ENCODE measurements around the gene TNPO3. TPM values are rescaled to one million over a fixed set of nuclear protein-coding genes. Genes with fewer than 3 reads are reported as not detected.
A peak's percentile ranks its signal among the peaks of the same experiment; 100 is the strongest.

The TNPO3 gene
- total and polyA plus RNA-seq, 4 donors: 41.6 to 56.8 (median 44.7) TPM

DNA sequence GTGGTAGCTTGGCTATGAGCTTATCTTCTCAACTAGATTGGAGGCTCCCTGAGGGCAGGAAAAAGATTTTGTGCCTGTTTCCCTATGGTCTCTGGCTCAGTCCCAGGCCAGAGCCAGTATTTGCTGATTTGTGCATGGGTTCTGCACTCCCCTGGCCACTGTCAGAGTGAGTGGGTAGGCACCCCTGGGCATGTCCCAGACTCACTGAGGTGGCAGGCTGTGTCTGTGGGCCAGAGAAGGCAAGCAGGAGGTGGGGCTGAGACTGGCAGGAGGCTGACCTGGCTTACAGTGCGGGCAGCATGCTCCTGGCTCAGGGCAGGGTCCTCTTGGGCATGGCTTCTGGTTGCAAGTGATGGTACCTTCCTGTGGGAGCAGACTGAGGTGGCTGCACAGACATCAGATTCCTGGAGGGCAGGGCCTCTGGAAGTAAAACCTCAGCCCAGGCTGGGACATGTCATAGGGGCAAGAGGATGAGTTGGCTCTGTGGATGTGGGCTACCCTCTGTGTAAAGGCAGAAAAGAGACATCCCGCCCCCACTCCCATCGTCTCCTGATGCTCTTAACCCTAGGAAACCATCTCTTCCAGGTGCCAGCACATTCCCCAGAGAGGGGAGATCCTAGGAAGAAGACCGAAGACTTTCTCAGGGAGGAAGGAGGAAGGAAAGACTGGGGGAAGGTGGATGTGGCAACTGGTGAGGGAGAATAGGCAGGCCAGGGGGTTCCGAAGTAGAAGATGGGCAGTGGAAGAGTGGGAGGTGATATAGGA is 148.7 kb downstream of the TNPO3 start:
- DNase-seq (ENCODE audit: low read depth in 4 of 6, low spot score in 6 of 6): no peak
- 89% methylated on average over 3 of the region's 5 CpGs for WGBS (ENCODE audit: insufficient coverage)
- no peak overlapping the region for H3K27ac ChIP-seq (ENCODE audit: low read depth, low read length)
- no peak overlapping the region for H3K4me3 ChIP-seq (ENCODE audit: low read depth, low read length)
- peaks cover 28% of the 10 kb centered on the region for H3K27me3 ChIP-seq (ENCODE audit: control insufficient read depth, insufficient read depth, low read length)
- no peaks in the 10 kb centered on the region for H3K9me3 ChIP-seq (ENCODE audit: control insufficient read depth, insufficient read depth, low read length)
- peaks cover 22% of the 10 kb centered on the region for H3K4me1 ChIP-seq (ENCODE audit: control insufficient read depth, insufficient read depth, low read length)
- no peaks in the 10 kb centered on the region for H3K36me3 ChIP-seq (ENCODE audit: control insufficient read depth, insufficient read depth, low read length)

DNA sequence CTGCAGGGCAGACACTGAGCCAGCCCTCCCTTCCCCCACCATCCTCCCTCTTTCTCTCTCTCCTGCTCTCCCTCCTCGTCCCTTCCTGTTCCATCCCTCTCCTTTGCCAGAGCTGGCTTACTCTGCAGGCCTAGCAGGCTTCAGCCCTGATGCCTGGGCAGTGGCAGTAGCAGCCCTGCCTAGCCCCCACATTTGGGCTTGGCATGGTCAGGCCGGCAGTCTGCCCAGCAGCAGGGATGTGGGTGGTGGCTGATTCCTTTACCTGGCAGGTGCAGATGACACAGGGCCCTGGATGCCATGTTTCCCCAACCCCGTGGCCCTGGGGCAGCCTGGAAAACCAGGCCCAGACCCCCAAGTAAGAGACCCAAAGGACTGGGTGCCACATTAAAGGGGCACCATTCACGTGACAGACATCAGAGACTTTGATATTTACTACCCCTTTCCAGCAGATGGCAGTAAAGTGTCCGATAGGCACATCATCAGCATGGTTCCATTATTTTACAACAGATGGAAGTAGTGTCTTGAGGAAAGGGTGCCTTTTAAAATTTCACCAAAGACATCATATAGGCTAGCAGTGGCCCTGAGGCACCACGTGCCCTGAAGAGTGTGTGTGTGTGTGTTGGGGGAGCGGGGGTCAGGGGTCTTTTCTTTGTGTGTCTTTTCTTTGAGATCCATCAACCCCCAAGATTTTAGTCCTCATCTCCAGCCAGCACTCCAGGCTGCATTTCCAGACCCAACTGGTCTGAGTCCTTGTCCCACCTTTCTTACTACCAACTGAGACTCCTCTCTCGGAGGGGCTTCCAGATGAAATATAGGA is 150.3 kb downstream of the TNPO3 start:
- peak in 1 of 6 donors; percentile 35 for DNase-seq (ENCODE audit: low read depth in 4 of 6, low spot score in 6 of 6)
- peaks cover 9% of the 10 kb centered on the region for H3K4me1 ChIP-seq (ENCODE audit: control insufficient read depth, insufficient read depth, low read length)
- WGBS (ENCODE audit: insufficient coverage): 56% methylated on average over 3 of the region's 8 CpGs
- H3K27ac ChIP-seq (ENCODE audit: low read depth, low read length): no peak overlapping the region
- H3K27me3 ChIP-seq (ENCODE audit: control insufficient read depth, insufficient read depth, low read length): peaks cover 13% of the 10 kb centered on the region
- no peaks in the 10 kb centered on the region for H3K36me3 ChIP-seq (ENCODE audit: control insufficient read depth, insufficient read depth, low read length)
- no peaks in the 10 kb centered on the region for H3K9me3 ChIP-seq (ENCODE audit: control insufficient read depth, insufficient read depth, low read length)
- no peak overlapping the region for H3K4me3 ChIP-seq (ENCODE audit: low read depth, low read length)

Small RNA genes within 50 kb of the gene (small RNA-seq; reads per million reads assigned to genes)
- gene RN7SL306P (ENCODE audit: low replicate concordance): not detected

Other genes with a start within 250 kb of the TNPO3 start
- gene FLNC, start 224.7 kb downstream of the TNPO3 start, total RNA-seq: 100 to 1,000 TPM in 1 of 2 donors, 10 to 100 TPM in 1; 77.8 to 125 TPM
- 100 to 1,000 TPM; 152 to 187 TPM for gene FLNC, start 224.7 kb downstream of the TNPO3 start, polyA plus RNA-seq (ENCODE audit: insufficient read length in 2 of 2)
- 100 to 1,000 TPM in 1 of 2 donors, 10 to 100 TPM in 1; 82.8 to 147 TPM for gene ATP6V1F, start 192.3 kb downstream of the TNPO3 start, total RNA-seq
- 100 to 1,000 TPM; 249 to 261 TPM for gene ATP6V1F, start 192.3 kb downstream of the TNPO3 start, polyA plus RNA-seq (ENCODE audit: insufficient read length in 2 of 2)
- gene KCP, start 144.4 kb downstream of the TNPO3 start, total RNA-seq: 1 to 10 TPM in 1 of 2 donors, under 1 TPM in 1; 0.40 to 1.5 TPM
- gene KCP, start 144.4 kb downstream of the TNPO3 start, polyA plus RNA-seq (ENCODE audit: insufficient read length in 2 of 2): 1 to 10 TPM; 1.7 to 2.3 TPM
- gene IRF5, start 117.2 kb downstream of the TNPO3 start, total RNA-seq: 1 to 10 TPM; 5.0 to 6.1 TPM
- gene IRF5, start 117.2 kb downstream of the TNPO3 start, polyA plus RNA-seq (ENCODE audit: insufficient read length in 2 of 2): 1 to 10 TPM; 6.5 to 7.7 TPM
- gene TSPAN33, start 89.6 kb upstream of the TNPO3 start, total RNA-seq: 10 to 100 TPM; 16.4 to 17.4 TPM
- 10 to 100 TPM; 19.7 to 24.8 TPM for gene TSPAN33, start 89.6 kb upstream of the TNPO3 start, polyA plus RNA-seq (ENCODE audit: insufficient read length in 2 of 2)
- 10 to 100 TPM; 17.0 to 49.0 TPM for gene SMO, start 133.5 kb upstream of the TNPO3 start, total RNA-seq
- 10 to 100 TPM; 27.9 to 38.1 TPM for gene SMO, start 133.5 kb upstream of the TNPO3 start, polyA plus RNA-seq (ENCODE audit: insufficient read length in 2 of 2)
- gene AHCYL2, start 169.9 kb upstream of the TNPO3 start, total RNA-seq: 100 to 1,000 TPM in 1 of 2 donors, 10 to 100 TPM in 1; 75.9 to 138 TPM
- gene AHCYL2, start 169.9 kb upstream of the TNPO3 start, polyA plus RNA-seq (ENCODE audit: insufficient read length in 2 of 2): 10 to 100 TPM; 44.6 to 62.0 TPM

Data from spinal cord (tissue), 10 donors.